ENCODE results near the gene TLL2. TPM values are rescaled to one million over a fixed set of nuclear protein-coding genes. Genes with fewer than 3 reads are reported as not detected.

The TLL2 gene
- total RNA-seq, 1 donor from 2014 or later: 0.25 TPM

DNA sequence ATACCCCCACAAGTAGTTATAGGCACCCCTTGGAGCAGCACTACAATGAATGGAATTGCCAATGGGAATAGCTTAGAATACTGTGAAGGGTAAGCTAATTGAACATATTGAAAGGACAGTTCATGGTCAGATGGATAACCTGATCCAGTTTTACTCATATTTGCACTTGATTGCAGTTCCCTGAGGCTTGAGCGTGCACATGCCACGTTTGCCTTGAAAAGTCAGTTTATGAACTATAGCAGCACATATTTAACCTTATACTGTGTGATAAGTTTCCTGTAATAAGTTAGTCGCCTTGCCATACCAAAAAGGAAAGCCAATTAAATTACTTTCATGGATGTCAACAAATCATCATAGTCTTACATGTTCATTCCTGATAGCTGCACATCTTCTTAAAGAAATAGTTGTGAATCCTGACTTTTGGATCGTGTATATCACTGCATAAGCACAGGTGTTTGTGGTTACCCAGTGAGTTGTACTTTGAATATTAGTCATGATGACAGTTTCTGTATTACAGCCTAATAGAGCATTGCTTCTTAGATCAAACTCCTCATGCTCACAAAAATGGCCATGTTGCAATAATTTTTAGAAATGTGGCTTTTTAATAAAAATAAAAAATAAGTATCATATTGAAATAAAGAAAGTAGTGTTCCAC, 187.9 kb downstream of the TLL2 start:
- H3K9me3 ChIP-seq: no peaks in the 10 kb centered on the region
- DNase-seq (ENCODE audit: extremely low spot score in 2 of 2): no peak
- H3K4me3 ChIP-seq: no peak overlapping the region
- TF ChIP-seq, protein P1, sequence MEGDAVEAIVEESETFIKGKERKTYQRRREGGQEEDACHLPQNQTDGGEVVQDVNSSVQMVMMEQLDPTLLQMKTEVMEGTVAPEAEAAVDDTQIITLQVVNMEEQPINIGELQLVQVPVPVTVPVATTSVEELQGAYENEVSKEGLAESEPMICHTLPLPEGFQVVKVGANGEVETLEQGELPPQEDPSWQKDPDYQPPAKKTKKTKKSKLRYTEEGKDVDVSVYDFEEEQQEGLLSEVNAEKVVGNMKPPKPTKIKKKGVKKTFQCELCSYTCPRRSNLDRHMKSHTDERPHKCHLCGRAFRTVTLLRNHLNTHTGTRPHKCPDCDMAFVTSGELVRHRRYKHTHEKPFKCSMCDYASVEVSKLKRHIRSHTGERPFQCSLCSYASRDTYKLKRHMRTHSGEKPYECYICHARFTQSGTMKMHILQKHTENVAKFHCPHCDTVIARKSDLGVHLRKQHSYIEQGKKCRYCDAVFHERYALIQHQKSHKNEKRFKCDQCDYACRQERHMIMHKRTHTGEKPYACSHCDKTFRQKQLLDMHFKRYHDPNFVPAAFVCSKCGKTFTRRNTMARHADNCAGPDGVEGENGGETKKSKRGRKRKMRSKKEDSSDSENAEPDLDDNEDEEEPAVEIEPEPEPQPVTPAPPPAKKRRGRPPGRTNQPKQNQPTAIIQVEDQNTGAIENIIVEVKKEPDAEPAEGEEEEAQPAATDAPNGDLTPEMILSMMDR (IDR thresholded peaks at IDR 0.05): no peak
- TF ChIP-seq POLR2AphosphoS5 (IDR thresholded peaks at IDR 0.05; ENCODE audit: insufficient read depth in 1 of 2, low read depth in 1 of 2) (no peak), POLR2A (IDR thresholded peaks at IDR 0.05) (no peak)
- H3K27ac ChIP-seq: no peak overlapping the region
- no peaks in the 10 kb centered on the region for H3K4me1 ChIP-seq
- no peaks in the 10 kb centered on the region for H3K27me3 ChIP-seq
- H3K36me3 ChIP-seq: no peaks in the 10 kb centered on the region
- intact Hi-C loops (cut with DNase I): no loop called here

DNA sequence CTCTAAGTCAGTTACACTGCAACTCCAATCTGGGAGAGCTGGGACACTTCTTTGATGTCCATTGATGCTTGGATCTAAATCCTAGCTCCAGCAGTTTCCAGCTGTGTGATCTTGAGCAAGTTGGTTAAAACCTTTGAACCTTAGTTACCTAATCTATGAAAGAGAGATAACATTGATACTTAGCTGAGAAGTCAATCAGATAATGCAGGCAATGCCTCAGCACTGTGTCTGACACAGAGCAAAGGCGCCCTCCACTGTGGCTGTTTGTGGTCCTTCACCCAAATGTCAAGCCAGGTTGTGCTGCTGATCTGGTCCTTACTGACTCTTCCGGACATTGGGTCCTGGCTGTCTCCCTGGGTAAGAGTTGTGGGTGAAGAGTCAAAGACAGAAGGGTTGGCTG, 189.3 kb downstream of the TLL2 start:
- Histone ChIP-seq H3K36me3 (no peaks in the 10 kb centered on the region), H3K27ac (no peak overlapping the region), H3K27me3 (no peaks in the 10 kb centered on the region), H3K4me3 (no peak overlapping the region), H3K9me3 (no peaks in the 10 kb centered on the region), H3K4me1 (no peaks in the 10 kb centered on the region)
- TF ChIP-seq, protein P1 (IDR thresholded peaks at IDR 0.05): no peak
- TF ChIP-seq POLR2AphosphoS5 (IDR thresholded peaks at IDR 0.05; ENCODE audit: insufficient read depth in 1 of 2, low read depth in 1 of 2): no peak
- no peak for TF ChIP-seq POLR2A (IDR thresholded peaks at IDR 0.05)
- DNase-seq (ENCODE audit: extremely low spot score in 2 of 2): no peak
- intact Hi-C loops (cut with DNase I): no loop called here

DNA sequence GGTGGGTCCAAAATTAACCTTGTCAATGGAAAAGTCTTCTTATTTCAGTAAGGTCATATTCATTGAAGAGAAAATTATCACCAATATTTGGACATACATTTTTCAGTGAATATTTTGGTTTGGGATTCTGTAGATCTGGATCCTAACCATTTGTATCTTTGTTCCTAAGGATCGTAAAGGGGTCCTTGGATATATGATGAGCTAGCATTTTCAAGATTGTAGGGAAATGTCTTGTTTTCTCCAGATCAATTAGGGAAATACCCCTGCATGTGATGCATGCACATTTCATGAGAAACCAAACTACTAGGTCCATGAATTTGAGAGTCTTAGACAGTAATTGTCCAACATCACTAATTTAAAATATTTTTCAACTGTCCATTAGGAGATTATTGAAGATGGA, 191.5 kb downstream of the TLL2 start:
- H3K36me3 ChIP-seq: no peaks in the 10 kb centered on the region
- no peaks in the 10 kb centered on the region for H3K27me3 ChIP-seq
- no peak overlapping the region for H3K4me3 ChIP-seq
- H3K9me3 ChIP-seq: no peaks in the 10 kb centered on the region
- H3K27ac ChIP-seq: no peak overlapping the region
- DNase-seq (ENCODE audit: extremely low spot score in 2 of 2): no peak
- intact Hi-C loops (cut with DNase I): no loop called here
- no peaks in the 10 kb centered on the region for H3K4me1 ChIP-seq
- TF ChIP-seq POLR2AphosphoS5 (IDR thresholded peaks at IDR 0.05; ENCODE audit: insufficient read depth in 1 of 2, low read depth in 1 of 2): no peak
- TF ChIP-seq, protein P1 (IDR thresholded peaks at IDR 0.05): no peak
- no peak for TF ChIP-seq POLR2A (IDR thresholded peaks at IDR 0.05)

DNA sequence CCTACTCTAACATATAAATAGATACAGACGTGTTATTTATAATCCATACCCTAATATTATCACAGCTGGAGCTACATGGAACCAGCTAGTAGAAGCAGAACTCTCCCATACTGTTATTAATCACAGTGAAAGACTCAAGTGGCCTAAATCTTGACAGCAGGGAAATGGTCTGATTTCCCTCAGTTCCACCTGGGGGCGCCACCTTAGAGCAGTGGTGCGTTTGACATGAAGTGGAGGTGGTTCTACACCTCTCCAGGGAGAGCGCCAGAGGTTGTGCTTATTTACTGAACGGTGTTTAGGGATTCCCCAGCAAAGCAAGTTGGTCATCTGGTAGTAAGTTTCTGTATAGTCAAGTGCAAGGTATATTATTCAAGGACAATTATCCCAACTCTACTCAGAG, 191.9 kb downstream of the TLL2 start:
- intact Hi-C loops (cut with DNase I): no loop called here
- no peak for DNase-seq (ENCODE audit: extremely low spot score in 2 of 2)
- no peaks in the 10 kb centered on the region for H3K4me1 ChIP-seq
- H3K4me3 ChIP-seq: no peak overlapping the region
- no peaks in the 10 kb centered on the region for H3K9me3 ChIP-seq
- TF ChIP-seq POLR2A (IDR thresholded peaks at IDR 0.05): no peak
- no peak for TF ChIP-seq POLR2AphosphoS5 (IDR thresholded peaks at IDR 0.05; ENCODE audit: insufficient read depth in 1 of 2, low read depth in 1 of 2)
- TF ChIP-seq, protein P1 (IDR thresholded peaks at IDR 0.05): no peak
- H3K27me3 ChIP-seq: no peaks in the 10 kb centered on the region
- H3K36me3 ChIP-seq: no peaks in the 10 kb centered on the region
- no peak overlapping the region for H3K27ac ChIP-seq

DNA sequence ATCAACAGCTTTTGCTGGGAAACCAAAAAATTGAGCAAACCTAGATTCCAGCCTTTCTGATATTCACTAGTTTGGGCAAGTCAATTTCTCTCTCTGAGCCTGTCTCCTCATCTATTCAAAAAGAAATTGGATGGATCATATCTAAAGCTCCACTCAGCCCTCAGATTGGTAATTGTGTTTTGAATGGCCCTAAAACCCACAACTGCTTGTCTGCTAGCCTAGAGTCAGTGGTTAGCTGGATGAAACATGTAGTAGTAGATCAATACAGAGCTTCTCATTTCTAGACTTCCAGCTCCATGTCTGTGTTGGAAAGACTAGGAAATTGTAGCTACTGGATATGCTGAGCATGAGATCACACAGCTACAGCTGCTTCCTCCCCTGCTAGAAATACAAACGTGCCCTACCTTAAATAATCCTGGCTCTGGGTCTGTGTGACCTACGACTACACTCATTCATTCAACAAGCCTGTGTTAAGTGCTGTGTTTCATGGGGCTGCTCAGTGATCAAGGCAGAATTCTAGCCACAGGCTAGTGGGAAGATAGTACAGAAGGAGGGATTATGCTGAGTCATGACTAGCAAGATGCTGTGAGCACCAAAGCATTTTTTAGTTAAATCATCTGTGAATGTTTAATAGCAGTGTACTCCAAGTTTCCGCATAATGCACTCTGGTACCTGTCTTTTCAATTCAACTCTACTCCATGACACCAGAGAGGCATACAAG, 193.8 kb downstream of the TLL2 start:
- no peak for TF ChIP-seq POLR2AphosphoS5 (IDR thresholded peaks at IDR 0.05; ENCODE audit: insufficient read depth in 1 of 2, low read depth in 1 of 2)
- TF ChIP-seq, protein P1 (IDR thresholded peaks at IDR 0.05): no peak
- TF ChIP-seq POLR2A (IDR thresholded peaks at IDR 0.05): no peak
- H3K9me3 ChIP-seq: no peaks in the 10 kb centered on the region
- no peaks in the 10 kb centered on the region for H3K4me1 ChIP-seq
- H3K27me3 ChIP-seq: no peaks in the 10 kb centered on the region
- DNase-seq (ENCODE audit: extremely low spot score in 2 of 2): no peak
- no peak overlapping the region for H3K4me3 ChIP-seq
- intact Hi-C loops (cut with DNase I): no loop called here
- H3K27ac ChIP-seq: no peak overlapping the region
- H3K36me3 ChIP-seq: no peaks in the 10 kb centered on the region
